Measurements from ENCODE around the gene SLCO1A2. TPM values are rescaled to one million over a fixed set of nuclear protein-coding genes. Genes with fewer than 3 reads are reported as not detected.

SLCO1A2 gene
- total and polyA plus RNA-seq, 9 donors, result 0.11 to 0.35 (median 0.26) TPM; not detected in 5

DNA sequence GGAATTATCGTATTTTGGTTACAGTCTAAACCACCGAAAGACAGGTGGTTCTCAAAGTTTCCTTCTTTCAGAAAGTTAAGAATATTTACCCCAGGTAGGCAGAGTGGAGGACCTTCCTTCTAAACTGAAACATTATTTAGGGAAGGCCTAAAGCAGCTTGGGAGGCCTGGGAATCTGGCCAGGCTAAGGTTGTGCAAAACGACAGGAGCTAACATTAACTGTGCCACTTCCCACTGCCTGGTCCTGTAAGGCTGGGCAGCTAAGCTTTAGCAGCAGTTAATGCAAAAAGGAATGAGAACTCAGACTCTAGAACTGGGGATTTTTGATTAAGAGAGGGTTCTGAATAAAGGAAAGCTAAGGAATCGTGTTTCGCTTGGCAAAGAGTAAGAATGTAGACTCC is 82.6 kb downstream of the SLCO1A2 start:
- Histone ChIP-seq H3K36me3 (no peaks in the 10 kb centered on the region), H3K4me3 (no peak overlapping the region), H3K9me3 (peaks cover 0 to 1% of the 10 kb centered on the region in 2 donors), H3K27me3 (no peaks in the 10 kb centered on the region), H3K27ac (no peak overlapping the region), H3K4me1 (ENCODE audit: insufficient read depth) (no peaks in the 10 kb centered on the region)
- no peak for DNase-seq
- intact Hi-C loops (cut with DNase I), result no loop called here
- TF ChIP-seq, protein P1, sequence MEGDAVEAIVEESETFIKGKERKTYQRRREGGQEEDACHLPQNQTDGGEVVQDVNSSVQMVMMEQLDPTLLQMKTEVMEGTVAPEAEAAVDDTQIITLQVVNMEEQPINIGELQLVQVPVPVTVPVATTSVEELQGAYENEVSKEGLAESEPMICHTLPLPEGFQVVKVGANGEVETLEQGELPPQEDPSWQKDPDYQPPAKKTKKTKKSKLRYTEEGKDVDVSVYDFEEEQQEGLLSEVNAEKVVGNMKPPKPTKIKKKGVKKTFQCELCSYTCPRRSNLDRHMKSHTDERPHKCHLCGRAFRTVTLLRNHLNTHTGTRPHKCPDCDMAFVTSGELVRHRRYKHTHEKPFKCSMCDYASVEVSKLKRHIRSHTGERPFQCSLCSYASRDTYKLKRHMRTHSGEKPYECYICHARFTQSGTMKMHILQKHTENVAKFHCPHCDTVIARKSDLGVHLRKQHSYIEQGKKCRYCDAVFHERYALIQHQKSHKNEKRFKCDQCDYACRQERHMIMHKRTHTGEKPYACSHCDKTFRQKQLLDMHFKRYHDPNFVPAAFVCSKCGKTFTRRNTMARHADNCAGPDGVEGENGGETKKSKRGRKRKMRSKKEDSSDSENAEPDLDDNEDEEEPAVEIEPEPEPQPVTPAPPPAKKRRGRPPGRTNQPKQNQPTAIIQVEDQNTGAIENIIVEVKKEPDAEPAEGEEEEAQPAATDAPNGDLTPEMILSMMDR (IDR thresholded peaks at IDR 0.05), result no peak
- TF ChIP-seq POLR2A (IDR thresholded peaks at IDR 0.05) (no peak), EP300 (IDR thresholded peaks at IDR 0.05) (no peak)
- WGBS, 3 donors, result 70 to 76% (median 74%) methylated on average over 5 of the region's 5 CpGs

DNA sequence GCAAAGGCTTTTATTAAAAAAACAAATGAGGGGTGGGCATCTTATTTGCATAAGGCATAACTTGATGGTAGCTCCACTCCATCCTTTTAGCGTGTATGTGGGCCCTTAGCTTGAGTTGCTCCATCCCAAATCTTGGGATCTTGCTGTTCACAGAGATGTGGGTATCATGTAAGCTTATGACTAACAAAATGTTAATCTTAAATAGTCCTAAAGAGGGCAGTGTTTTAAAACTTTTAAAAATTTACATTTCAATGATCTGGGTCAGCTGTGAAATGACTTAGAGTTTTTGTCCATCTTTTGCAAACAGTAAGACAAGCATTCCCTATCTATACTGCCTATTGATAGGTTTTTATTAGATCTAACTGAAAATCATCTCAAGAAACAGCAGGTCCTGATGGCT is 86.0 kb downstream of the SLCO1A2 start:
- 66 to 83% (median 75%) methylated on average over 1 of the region's 1 CpG for WGBS, 3 donors
- Histone ChIP-seq H3K9me3 (no peaks in the 10 kb centered on the region), H3K27ac (no peak overlapping the region), H3K36me3 (no peaks in the 10 kb centered on the region), H3K4me3 (no peak overlapping the region), H3K27me3 (no peaks in the 10 kb centered on the region), H3K4me1 (ENCODE audit: insufficient read depth) (no peaks in the 10 kb centered on the region)
- DNase-seq, result no peak
- TF ChIP-seq EP300 (IDR thresholded peaks at IDR 0.05) (no peak), POLR2A (IDR thresholded peaks at IDR 0.05) (no peak)
- TF ChIP-seq, protein P1 (IDR thresholded peaks at IDR 0.05), result no peak
- intact Hi-C loops (cut with DNase I), result no loop called here

DNA sequence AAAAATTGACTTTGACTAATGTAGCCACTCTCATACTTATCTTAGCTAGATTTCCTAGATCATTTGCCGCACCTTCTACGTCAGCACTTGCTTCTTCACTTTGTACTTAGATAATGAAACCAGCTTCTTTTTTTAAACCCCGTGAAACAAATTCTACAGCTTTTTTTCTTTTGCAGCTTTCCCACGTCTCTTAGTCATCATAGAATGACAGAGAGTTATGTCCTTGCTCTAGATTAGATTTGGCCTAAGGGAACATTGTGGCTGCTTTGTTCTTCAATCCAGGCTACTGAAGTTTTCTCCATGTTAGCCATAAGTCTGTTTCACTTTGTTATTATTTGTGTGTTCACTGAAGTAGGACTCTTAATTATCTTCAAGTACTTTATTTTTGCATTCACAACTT is 94.9 kb downstream of the SLCO1A2 start:
- intact Hi-C loops (cut with DNase I), result no loop called here
- Histone ChIP-seq H3K4me1 (ENCODE audit: insufficient read depth) (no peaks in the 10 kb centered on the region), H3K9me3 (no peaks in the 10 kb centered on the region), H3K36me3 (no peaks in the 10 kb centered on the region), H3K4me3 (no peak overlapping the region), H3K27me3 (no peaks in the 10 kb centered on the region), H3K27ac (no peak overlapping the region)
- WGBS, 3 donors, result 65 to 84% (median 71%) methylated on average over 4 of the region's 4 CpGs
- DNase-seq, result no peak
- TF ChIP-seq POLR2A (IDR thresholded peaks at IDR 0.05) (no peak), EP300 (IDR thresholded peaks at IDR 0.05) (no peak)
- TF ChIP-seq, protein P1 (IDR thresholded peaks at IDR 0.05), result no peak

DNA sequence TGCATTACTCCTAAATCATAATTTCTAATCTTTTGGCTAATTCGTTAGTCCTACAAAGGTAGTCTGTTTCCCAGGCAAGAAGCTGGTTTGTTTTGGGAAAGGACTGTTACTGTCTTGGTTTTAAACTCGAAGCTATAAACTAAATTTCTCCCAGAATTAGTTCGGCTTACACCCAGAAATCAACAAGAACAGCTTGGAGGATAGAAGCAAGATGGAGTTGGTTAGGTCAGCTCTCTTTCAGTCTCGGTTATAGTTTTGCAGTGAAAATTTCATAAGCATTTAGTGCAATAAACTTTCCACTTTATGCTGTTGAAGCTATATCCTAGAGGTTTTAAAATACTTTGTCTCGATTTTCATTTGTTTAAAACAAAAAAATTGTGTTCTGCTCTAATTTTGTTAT is 100.3 kb downstream of the SLCO1A2 start:
- H3K4me3 ChIP-seq, result no peak overlapping the region
- intact Hi-C loops (cut with DNase I), result no loop called here
- no peak for TF ChIP-seq POLR2A (IDR thresholded peaks at IDR 0.05)
- TF ChIP-seq EP300 (IDR thresholded peaks at IDR 0.05), result no peak
- TF ChIP-seq, protein P1 (IDR thresholded peaks at IDR 0.05), result no peak
- no peaks in the 10 kb centered on the region for H3K36me3 ChIP-seq
- DNase-seq, result no peak
- H3K9me3 ChIP-seq, result no peaks in the 10 kb centered on the region
- no peak overlapping the region for H3K27ac ChIP-seq
- WGBS, 3 donors, result 65 to 74% (median 70%) methylated on average over 5 of the region's 5 CpGs
- no peaks in the 10 kb centered on the region for H3K4me1 ChIP-seq (ENCODE audit: insufficient read depth)
- no peaks in the 10 kb centered on the region for H3K27me3 ChIP-seq

DNA sequence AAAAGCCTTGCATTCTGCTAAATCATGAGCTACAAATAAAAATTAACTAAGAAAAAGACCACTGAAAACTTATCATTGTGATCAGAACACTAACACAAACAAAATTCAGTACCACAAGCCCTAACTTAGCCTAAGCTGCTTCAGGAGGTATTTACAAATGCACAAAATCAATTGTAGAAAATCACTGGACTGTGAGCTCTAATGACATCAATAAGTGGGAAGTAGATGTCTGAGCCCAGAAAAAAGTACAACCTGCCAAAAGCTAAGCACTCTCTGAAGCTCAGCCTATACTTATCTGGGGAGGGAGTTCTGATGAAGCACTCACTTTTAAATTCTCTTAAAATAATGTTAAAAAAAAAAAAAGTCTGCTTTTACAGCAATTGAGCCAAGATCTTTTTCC is 110.8 kb downstream of the SLCO1A2 start:
- no peaks in the 10 kb centered on the region for H3K9me3 ChIP-seq
- TF ChIP-seq EP300 (IDR thresholded peaks at IDR 0.05), result no peak
- TF ChIP-seq, protein P1 (IDR thresholded peaks at IDR 0.05), result no peak
- TF ChIP-seq POLR2A (IDR thresholded peaks at IDR 0.05), result no peak
- H3K4me1 ChIP-seq (ENCODE audit: insufficient read depth), result no peaks in the 10 kb centered on the region
- H3K27me3 ChIP-seq, result no peaks in the 10 kb centered on the region
- H3K36me3 ChIP-seq, result no peaks in the 10 kb centered on the region
- no peak for DNase-seq
- intact Hi-C loops (cut with DNase I), result no loop called here
- no peak overlapping the region for H3K4me3 ChIP-seq
- H3K27ac ChIP-seq, result no peak overlapping the region

All from ovary (tissue), 9 donors.